ENCODE data around the gene ATP6V0D1.
A peak's percentile ranks its signal among the peaks of the same experiment; 100 is the strongest.

Gene ATP6V0D1

DNA sequence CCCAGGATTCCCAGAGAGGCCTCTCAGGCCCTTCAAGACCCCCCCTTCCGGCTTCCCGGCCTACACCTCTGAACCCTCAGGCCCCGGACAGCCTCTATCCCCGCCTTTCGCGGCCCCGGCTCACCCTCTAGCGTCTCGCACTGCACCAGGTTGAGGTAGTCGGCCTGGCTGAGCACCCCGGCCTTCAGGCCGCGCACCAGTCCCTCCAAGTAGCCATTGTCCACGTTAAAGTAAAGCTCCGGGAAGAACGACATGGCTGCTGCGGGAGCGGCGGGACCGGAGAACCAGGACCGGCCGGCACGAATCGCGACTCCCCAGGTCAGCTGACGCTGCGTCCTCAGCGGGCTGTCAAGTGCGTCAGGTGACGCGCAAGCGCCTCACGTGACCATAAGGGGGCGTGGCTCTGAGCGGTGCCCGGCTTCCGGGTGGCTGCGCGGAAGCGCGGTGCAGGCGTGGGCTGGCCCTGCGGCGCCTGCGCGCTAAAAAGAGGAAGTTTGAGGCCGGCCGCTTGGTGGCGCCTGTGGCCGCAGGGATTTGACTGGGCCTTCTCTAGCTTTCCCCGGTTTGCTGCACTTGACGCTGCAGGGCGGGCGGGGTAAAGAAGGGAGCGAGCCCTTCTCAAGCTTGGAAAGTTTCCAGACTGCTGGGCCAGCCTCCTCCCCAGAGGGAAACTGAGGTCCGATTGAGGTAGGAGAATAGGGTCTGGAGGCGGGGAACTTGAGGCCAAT, at the start of gene ATP6V0D1:
TSS of gene ATP6V0D1 (minus strand) at position 325 of the 728 bp plus-strand sequence. CDS start at position 254, 71 bp downstream.
- peak within 1 kb of the TSS; percentile 99 for H3K4me3 Mint-ChIP-seq
- H3K4me1 Mint-ChIP-seq, result peaks cover 50% of the 10 kb centered on the region
- no peaks in the 10 kb centered on the region for H3K27me3 Mint-ChIP-seq
- peak; percentile 98 to 99 for DNase-seq (ENCODE audit: low spot score in 2 of 2)
- H3K9me3 Mint-ChIP-seq, result no peaks in the 10 kb centered on the region
- ATAC-seq (replicated peaks; ENCODE audit: extremely low read depth, poor library complexity, severe bottlenecking), result peak; percentile 89
- H3K27ac Mint-ChIP-seq (ENCODE audit: low read depth), result peak within 1 kb of the TSS; percentile 99
- H3K36me3 Mint-ChIP-seq (ENCODE audit: insufficient read depth), result peaks cover 23% of the 10 kb centered on the region

DNA sequence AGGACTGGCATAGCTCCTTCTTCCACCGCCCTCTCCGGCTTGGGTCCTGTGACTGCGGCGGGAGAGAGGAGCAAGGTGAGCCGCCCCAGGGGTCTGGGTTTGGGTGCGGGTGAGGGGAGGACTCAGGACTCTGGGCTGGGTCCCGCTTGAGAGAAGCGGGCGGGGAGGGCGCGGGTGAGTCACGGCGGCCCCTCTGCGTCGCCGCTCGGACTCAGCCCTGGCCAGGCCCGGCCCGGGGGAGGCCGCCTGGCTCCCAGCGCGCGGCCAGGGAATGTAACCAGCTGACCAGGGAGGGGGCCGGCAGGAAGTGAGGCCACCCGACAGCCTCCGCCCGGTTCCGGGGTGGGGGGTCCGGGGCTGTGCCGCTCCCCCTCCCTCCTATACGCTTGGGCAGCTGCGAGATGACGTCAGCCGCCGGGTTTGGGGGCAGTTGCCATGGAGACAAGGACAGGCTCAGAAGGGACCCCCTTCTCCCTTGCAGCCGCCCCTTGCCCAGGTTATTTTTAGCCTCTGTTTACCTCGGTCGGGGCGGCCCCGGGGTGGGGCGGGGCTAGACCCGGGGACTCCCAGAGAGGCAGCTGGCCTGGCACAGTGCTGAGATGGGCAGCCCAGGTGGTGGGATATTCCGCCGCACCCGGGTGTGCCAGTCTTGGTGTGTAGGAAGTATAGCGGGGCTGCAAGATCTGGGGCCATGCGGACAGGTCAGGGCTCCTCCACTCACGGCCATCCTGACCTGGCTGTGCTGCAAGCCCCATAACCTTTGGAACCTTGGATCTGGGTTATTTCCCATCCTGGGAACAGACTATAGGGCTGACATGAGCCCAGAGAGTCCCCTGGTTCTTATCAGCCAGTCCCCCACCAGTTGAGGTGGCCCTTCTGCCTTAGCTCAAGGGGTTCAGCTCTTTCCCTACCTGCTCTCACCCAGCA, 49.3 kb upstream of the ATP6V0D1 start:
- peaks cover 33% of the 10 kb centered on the region for H3K4me1 Mint-ChIP-seq
- peak overlapping the region; percentile 68 for H3K4me3 Mint-ChIP-seq
- peaks cover 36% of the 10 kb centered on the region for H3K27me3 Mint-ChIP-seq
- no peak overlapping the region for H3K27ac Mint-ChIP-seq (ENCODE audit: low read depth)
- H3K36me3 Mint-ChIP-seq (ENCODE audit: insufficient read depth), result no peaks in the 10 kb centered on the region
- ATAC-seq (replicated peaks; ENCODE audit: extremely low read depth, poor library complexity, severe bottlenecking) (peak; percentile 44), DNase-seq (ENCODE audit: low spot score in 2 of 2) (no peak)
- H3K9me3 Mint-ChIP-seq, result no peaks in the 10 kb centered on the region

DNA sequence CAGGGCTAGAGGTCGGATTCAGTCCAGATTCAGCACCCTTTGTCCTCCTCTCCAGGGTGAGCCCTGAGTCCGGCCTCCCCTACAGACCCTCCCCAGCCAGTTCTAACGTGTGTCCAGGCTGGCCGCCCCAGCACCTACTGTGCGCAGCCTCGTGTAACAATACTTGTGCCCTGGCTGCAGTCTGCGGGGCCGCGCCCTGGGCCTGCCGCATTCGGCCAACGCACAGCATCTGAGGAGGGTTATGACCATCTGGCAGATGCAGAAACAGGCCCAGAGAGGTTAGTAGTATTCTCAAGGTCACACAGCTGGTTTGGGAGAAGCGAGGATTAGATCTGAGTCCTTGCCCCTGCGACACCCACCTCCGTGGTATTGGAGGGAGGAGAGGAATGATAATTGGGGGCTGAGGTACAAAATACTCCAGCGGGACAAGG, 48.6 kb upstream of the ATP6V0D1 start:
- Mint-ChIP-seq H3K36me3 (ENCODE audit: insufficient read depth) (no peaks in the 10 kb centered on the region), H3K4me1 (peaks cover 30% of the 10 kb centered on the region), H3K27ac (ENCODE audit: low read depth) (no peak overlapping the region), H3K9me3 (no peaks in the 10 kb centered on the region), H3K27me3 (peaks cover 36% of the 10 kb centered on the region), H3K4me3 (peak overlapping the region; percentile 68)
- ATAC-seq (replicated peaks; ENCODE audit: extremely low read depth, poor library complexity, severe bottlenecking), result no peak
- DNase-seq (ENCODE audit: low spot score in 2 of 2), result no peak

DNA sequence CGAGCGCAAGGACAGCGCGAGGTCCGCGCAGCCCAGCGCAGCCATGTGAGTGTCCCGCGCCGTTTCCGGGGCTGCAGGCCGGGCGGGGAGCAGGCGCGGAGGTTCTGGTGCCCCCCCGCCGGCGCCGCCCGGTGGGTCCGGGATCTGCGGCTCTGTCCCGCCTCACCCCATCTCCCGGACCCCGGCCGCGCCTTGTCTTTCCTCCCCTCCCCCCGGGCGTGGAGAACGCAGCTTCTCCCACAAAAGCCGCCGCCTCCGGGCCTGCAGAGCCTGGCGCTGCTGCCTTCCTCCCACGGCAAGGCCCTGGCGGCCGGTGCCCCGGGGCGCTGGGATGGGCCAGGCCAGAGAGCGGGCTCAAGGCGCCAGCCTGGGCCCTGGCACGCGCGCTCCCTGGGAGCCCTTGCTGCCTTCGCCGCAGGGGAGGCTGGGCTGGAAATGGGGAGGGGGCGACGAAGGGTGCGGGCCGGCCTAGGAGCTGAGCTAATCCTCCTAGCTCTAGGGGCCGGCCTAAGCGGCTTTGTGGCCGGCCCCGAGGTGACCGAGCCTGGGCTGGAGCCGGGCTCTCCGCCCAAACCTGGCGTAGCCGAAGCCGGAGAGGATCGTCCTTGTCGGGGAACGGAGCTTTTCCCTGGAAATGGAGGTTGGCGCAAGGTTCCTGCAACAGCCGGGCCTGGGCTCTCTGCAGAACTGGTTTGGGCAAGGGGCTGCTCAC, 48.1 kb upstream of the ATP6V0D1 start:
- Mint-ChIP-seq H3K27me3 (peaks cover 36% of the 10 kb centered on the region), H3K4me3 (peak overlapping the region; percentile 68), H3K27ac (ENCODE audit: low read depth) (no peak overlapping the region), H3K4me1 (peaks cover 30% of the 10 kb centered on the region), H3K9me3 (no peaks in the 10 kb centered on the region), H3K36me3 (ENCODE audit: insufficient read depth) (no peaks in the 10 kb centered on the region)
- ATAC-seq (replicated peaks; ENCODE audit: extremely low read depth, poor library complexity, severe bottlenecking) (peak; percentile 34), DNase-seq (ENCODE audit: low spot score in 2 of 2) (no peak)

DNA sequence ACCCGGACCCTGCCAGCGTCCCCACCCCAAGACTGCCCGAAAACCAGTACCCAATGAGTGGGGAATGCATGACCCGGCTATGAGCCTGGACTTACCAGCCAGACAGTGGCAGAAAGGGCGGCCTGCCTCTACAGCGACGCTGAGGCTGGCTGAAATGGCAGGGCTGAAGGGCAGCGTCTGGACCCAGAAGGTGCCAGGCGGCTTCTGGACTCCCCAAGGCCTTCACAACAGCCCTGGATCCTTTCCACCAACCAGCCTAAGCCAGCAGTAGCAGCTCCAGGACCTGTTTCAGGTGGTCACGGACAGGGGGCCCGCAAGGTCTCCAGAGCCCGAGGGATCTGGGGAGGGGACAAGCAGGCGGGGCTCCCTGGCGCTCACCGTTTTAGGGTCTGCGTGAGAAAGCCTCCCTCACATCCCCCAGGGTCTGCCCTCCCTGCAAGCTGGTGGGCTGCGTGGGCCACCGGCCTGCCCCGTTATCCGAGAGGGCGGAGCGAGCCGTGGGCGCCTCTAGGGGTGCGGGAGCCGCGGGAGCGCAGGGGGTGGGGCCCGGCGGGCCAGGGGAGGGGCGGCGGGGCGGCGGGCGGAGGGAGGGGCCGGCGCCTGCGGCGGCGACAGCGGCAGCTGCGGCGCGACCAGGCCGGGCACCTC, 47.4 kb upstream of the ATP6V0D1 start, which contains the start of gene RIPOR1:
TSS of gene RIPOR1 (plus strand) at position 608 of the 648 bp plus-strand sequence. CDS start 9,618 bp downstream, outside the sequence.
- peaks cover 28% of the 10 kb centered on the region for H3K4me1 Mint-ChIP-seq
- no peaks in the 10 kb centered on the region for H3K9me3 Mint-ChIP-seq
- peak within 1 kb of the TSS; percentile 68 for H3K4me3 Mint-ChIP-seq
- ATAC-seq (replicated peaks; ENCODE audit: extremely low read depth, poor library complexity, severe bottlenecking), result peak; percentile 63
- H3K36me3 Mint-ChIP-seq (ENCODE audit: insufficient read depth), result no peaks in the 10 kb centered on the region
- no peak for DNase-seq (ENCODE audit: low spot score in 2 of 2)
- no peak within 1 kb of the TSS for H3K27ac Mint-ChIP-seq (ENCODE audit: low read depth)
- peaks cover 36% of the 10 kb centered on the region for H3K27me3 Mint-ChIP-seq

DNA sequence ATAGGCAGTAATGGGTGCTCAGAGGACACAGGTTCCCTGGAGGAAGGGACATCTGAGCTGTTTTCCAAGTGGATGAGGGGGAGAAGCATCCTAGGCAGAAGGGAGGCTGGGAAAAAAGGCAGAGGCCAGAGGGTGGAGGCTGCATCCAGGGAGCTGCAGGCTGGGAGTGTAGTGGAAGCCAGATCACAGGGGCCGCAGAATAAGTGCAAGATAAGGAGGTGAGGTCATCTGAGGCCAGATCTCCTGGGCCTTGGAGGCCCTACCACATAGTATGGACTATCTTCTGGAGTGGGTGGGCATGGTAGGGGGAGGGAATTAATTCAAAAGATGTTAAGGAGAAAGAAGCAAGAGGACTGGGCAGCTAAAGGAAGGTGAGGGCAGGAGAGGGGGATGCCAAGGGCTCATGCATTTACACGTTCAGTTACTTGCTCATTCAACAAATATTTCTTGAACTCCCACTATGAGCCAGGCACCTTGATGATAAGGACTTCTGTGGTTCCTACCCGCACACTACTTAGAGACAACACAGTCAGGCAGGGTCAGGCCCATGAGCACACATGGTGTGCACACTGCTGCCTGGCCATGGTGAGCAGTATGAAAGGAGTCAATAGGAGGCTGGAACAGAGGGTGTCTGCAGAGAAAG, 45.3 kb upstream of the ATP6V0D1 start:
- peak overlapping the region; percentile 60 for H3K4me3 Mint-ChIP-seq

DNA sequence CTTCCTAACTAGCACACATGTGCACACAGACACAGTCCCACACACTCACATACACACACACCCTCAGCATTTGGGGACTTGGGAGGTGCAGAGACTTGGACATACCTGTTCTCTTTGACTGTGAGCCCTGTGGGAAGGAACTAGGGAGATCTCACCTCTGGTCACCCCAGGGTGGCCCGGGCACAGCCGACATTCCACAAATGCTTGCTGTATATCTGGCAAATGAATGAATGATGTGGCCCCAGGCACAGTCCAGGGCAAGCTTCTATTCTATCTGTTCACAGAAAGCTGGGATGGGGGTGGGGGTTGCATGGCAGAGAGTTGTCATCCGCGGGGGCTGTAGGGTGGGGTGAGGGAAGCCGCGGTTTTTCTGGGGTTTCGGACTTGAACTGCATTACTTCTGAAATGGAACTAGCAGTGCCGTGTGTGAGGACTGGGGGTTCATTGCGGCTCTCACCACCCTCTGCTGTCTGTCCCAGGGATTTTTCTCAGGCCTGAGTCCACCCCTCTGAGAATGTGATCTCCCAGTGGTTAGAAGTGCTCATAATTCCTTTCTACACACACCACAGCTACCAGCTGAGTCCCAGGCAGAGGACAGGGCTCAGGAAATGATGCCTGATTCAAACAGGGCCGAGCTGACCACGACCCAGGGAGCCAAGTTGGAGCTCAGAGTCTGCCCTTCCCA, 44.4 kb upstream of the ATP6V0D1 start:
- Mint-ChIP-seq H3K27ac (ENCODE audit: low read depth) (no peak overlapping the region), H3K27me3 (peaks cover 10% of the 10 kb centered on the region), H3K4me1 (peaks cover 25% of the 10 kb centered on the region), H3K9me3 (no peaks in the 10 kb centered on the region), H3K4me3 (no peak overlapping the region), H3K36me3 (ENCODE audit: insufficient read depth) (peaks cover 5% of the 10 kb centered on the region)
- DNase-seq (ENCODE audit: low spot score in 2 of 2), result no peak
- no peak for ATAC-seq (replicated peaks; ENCODE audit: extremely low read depth, poor library complexity, severe bottlenecking)

More for the DNA sequence above, 45.3 kb upstream of the ATP6V0D1 start:
- DNase-seq (ENCODE audit: low spot score in 2 of 2) (no peak), ATAC-seq (replicated peaks; ENCODE audit: extremely low read depth, poor library complexity, severe bottlenecking) (no peak)
- no peaks in the 10 kb centered on the region for H3K9me3 Mint-ChIP-seq
- peaks cover 2% of the 10 kb centered on the region for H3K36me3 Mint-ChIP-seq (ENCODE audit: insufficient read depth)
- H3K27ac Mint-ChIP-seq (ENCODE audit: low read depth), result peak overlapping the region; percentile 34
- peaks cover 25% of the 10 kb centered on the region for H3K4me1 Mint-ChIP-seq
- peaks cover 19% of the 10 kb centered on the region for H3K27me3 Mint-ChIP-seq

DNA sequence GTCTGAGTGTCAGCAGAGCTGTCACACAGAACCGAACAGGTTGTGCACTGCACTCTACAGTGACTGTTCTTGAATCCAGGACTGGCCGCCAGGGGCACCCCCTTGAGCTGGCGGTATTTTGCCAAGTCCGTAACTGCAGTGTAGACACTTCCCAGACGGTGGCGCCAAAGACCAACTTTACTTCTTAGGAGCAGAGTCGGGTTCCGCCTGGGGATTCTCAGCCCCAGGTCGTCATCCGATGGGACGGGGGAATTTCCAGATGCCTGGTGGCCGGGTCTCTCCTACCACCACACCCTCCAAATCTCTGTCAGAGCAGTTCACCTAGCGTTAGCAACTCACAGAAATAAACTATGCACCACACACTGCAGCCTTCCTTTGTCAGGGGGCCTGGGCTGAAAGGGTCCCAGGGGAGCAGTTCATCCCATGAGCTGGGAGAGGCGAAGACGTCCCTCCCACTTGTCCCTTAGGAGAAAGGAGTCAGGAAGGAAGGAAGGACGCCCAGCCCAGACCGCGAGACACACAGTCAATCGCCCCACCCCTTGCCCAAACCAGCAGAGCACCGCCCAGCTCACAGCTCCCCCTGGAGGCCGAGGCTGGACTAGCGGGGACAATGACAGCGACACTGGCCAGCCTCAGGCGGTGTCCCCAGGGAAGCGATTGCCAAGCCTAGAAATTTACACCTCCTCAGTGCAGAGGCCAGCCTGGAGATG, 40.3 kb upstream of the ATP6V0D1 start:
- peak; percentile 94 to 98 for DNase-seq (ENCODE audit: low spot score in 2 of 2)
- ATAC-seq (replicated peaks; ENCODE audit: extremely low read depth, poor library complexity, severe bottlenecking), result peak; percentile 92
- H3K27ac Mint-ChIP-seq (ENCODE audit: low read depth), result peak overlapping the region; percentile 89
- peak overlapping the region; percentile 88 for H3K4me3 Mint-ChIP-seq
- H3K9me3 Mint-ChIP-seq, result no peaks in the 10 kb centered on the region
- H3K4me1 Mint-ChIP-seq, result peaks cover 33% of the 10 kb centered on the region
- H3K27me3 Mint-ChIP-seq, result no peaks in the 10 kb centered on the region
- H3K36me3 Mint-ChIP-seq (ENCODE audit: insufficient read depth), result peaks cover 7% of the 10 kb centered on the region

DNA sequence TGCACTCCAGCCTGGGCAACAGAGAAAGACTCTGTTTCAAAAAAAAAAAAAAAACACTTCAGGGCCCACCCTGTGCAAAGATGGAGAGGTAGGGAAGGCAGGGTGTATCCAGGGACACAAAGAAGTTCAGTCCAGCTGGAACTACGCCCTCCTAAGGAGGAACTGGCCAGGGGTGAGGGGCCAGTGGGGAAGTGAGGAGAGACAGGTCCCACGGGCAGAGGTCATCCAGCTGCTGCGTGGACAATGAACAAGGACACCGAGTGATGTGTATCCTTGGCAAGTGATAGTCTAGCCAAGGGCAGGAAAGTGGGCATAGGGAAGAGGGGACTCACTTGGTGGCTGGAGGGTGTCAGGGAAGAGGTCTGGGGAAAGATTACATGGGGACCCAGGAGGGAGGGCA, 38.3 kb upstream of the ATP6V0D1 start:
- Mint-ChIP-seq H3K4me3 (peak overlapping the region; percentile 30), H3K27me3 (no peaks in the 10 kb centered on the region), H3K4me1 (peaks cover 38% of the 10 kb centered on the region), H3K27ac (ENCODE audit: low read depth) (peak overlapping the region; percentile 53), H3K36me3 (ENCODE audit: insufficient read depth) (peaks cover 7% of the 10 kb centered on the region), H3K9me3 (no peaks in the 10 kb centered on the region)
- no peak for ATAC-seq (replicated peaks; ENCODE audit: extremely low read depth, poor library complexity, severe bottlenecking)
- DNase-seq (ENCODE audit: low spot score in 2 of 2), result no peak

DNA sequence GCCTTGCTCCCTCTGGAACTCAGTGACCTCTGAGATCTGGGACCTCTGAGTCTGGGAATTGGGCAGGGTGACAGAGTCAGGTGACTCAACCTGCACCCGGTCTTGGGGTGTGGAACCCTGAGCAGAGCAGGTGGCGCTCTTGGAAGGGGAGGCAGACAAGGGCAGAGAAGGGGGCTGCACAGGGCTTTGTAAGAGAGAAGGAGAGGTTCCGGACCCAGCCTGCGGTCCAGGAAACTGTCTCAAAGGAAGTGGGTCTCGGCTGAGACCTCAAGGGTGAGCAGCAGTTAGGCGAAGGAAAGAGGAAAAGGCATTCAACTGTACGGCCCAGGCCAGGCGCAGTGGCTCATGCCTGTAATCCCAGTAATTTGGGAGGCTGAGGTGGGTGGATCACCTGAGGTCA, 37.7 kb upstream of the ATP6V0D1 start:
- H3K27ac Mint-ChIP-seq (ENCODE audit: low read depth), result peak overlapping the region; percentile 23
- no peaks in the 10 kb centered on the region for H3K9me3 Mint-ChIP-seq
- H3K4me1 Mint-ChIP-seq, result peaks cover 38% of the 10 kb centered on the region
- peaks cover 7% of the 10 kb centered on the region for H3K36me3 Mint-ChIP-seq (ENCODE audit: insufficient read depth)
- DNase-seq (ENCODE audit: low spot score in 2 of 2) (no peak), ATAC-seq (replicated peaks; ENCODE audit: extremely low read depth, poor library complexity, severe bottlenecking) (no peak)
- H3K27me3 Mint-ChIP-seq, result no peaks in the 10 kb centered on the region
- H3K4me3 Mint-ChIP-seq, result peak overlapping the region; percentile 30
